HG03103 (cell line): ENCODE results near the gene TMEM164.

Experiments used
- ATAC-seq: cut with Tn5 transposase; IDR thresholded peaks from one replicate; pipeline ENCODE4 v1.9.1; 2021; ENCODE audit warnings: low read depth; ENCODE audit not compliant: unreplicated experiment

The TMEM164 gene

GRCh38 chrX:110062919-110063318 is 60.0 kb downstream of the TMEM164 start:
- no peak for ATAC-seq

GRCh38 chrX:110066488-110067225 is 63.7 kb downstream of the TMEM164 start:
- ATAC-seq, result no peak

GRCh38 chrX:110070970-110071369 is 68.1 kb downstream of the TMEM164 start:
- ATAC-seq, result no peak

- ATAC-seq, result no peak
These were observed 78.4 kb downstream of the TMEM164 start for GRCh38 chrX:110081320-110081719.

GRCh38 chrX:110081740-110082139 is 78.8 kb downstream of the TMEM164 start:
- ATAC-seq, result no peak

- ATAC-seq, result no peak
These were observed 79.2 kb downstream of the TMEM164 start for GRCh38 chrX:110082161-110082560.

- ATAC-seq, result no peak
These were observed 83.4 kb downstream of the TMEM164 start for GRCh38 chrX:110086162-110086915.

GRCh38 chrX:110086916-110087484 is 84.1 kb downstream of the TMEM164 start:
- no peak for ATAC-seq

- ATAC-seq, result no peak
These were observed 84.8 kb downstream of the TMEM164 start for GRCh38 chrX:110087485-110088356.

- ATAC-seq, result no peak
These were observed 86.9 kb downstream of the TMEM164 start for GRCh38 chrX:110089656-110090403.

- no peak for ATAC-seq
These were observed 95.0 kb downstream of the TMEM164 start for GRCh38 chrX:110097920-110098319.

- ATAC-seq, result no peak
These were observed 100.4 kb downstream of the TMEM164 start for GRCh38 chrX:110103344-110103743.

GRCh38 chrX:110104078-110104477 is 101.2 kb downstream of the TMEM164 start:
- ATAC-seq, result no peak

- no peak for ATAC-seq
These were observed 105.5 kb downstream of the TMEM164 start for GRCh38 chrX:110108381-110108821.

GRCh38 chrX:110114260-110114776 is 111.4 kb downstream of the TMEM164 start:
- ATAC-seq, result no peak

GRCh38 chrX:110116066-110116980 is 113.4 kb downstream of the TMEM164 start:
- ATAC-seq, result no peak

GRCh38 chrX:110118530-110118929 is 115.6 kb downstream of the TMEM164 start:
- ATAC-seq, result no peak

- no peak for ATAC-seq
These were observed 116.6 kb downstream of the TMEM164 start for GRCh38 chrX:110119480-110119879.

GRCh38 chrX:110120025-110120424 is 117.1 kb downstream of the TMEM164 start:
- ATAC-seq, result no peak
